Choroid plexus epithelial cell (primary cell): Measurements from ENCODE around the gene PUS10.

ENCODE experiments used
- DNase-seq: peaks from one replicate; pipeline ENCODE4 v3.0.0-alpha.2; 2010; ENCODE audit warnings: low read depth
- H3K4me3 ChIP-seq: 2 replicates; pipeline ENCODE4 v1.5.1; 2011; ENCODE audit warnings: low read depth, mild to moderate bottlenecking, control low read depth, low read length, moderate library complexity
- TF ChIP-seq, protein P1 (sequence below): conservative IDR thresholded peaks from 2 replicates; pipeline ENCODE4 v1.5.1; 2011; ENCODE audit warnings: low read depth, mild to moderate bottlenecking, control low read depth, inconsistent platforms, low read length, moderate library complexity

PUS10 gene

GRCh38 chr2:60961457-60961856, 56.6 kb downstream of the PUS10 start:
- H3K4me3 ChIP-seq: no peak overlapping the region
- peak; percentile 67 for DNase-seq
- TF ChIP-seq, protein P1, sequence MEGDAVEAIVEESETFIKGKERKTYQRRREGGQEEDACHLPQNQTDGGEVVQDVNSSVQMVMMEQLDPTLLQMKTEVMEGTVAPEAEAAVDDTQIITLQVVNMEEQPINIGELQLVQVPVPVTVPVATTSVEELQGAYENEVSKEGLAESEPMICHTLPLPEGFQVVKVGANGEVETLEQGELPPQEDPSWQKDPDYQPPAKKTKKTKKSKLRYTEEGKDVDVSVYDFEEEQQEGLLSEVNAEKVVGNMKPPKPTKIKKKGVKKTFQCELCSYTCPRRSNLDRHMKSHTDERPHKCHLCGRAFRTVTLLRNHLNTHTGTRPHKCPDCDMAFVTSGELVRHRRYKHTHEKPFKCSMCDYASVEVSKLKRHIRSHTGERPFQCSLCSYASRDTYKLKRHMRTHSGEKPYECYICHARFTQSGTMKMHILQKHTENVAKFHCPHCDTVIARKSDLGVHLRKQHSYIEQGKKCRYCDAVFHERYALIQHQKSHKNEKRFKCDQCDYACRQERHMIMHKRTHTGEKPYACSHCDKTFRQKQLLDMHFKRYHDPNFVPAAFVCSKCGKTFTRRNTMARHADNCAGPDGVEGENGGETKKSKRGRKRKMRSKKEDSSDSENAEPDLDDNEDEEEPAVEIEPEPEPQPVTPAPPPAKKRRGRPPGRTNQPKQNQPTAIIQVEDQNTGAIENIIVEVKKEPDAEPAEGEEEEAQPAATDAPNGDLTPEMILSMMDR: no peak

- H3K4me3 ChIP-seq: no peak overlapping the region
- TF ChIP-seq, protein P1: no peak
- DNase-seq: no peak
These were observed 57.3 kb downstream of the PUS10 start for GRCh38 chr2:60960706-60961105.

GRCh38 chr2:60959501-60959900, 58.6 kb downstream of the PUS10 start:
- TF ChIP-seq, protein P1: no peak
- no peak for DNase-seq
- no peak overlapping the region for H3K4me3 ChIP-seq

GRCh38 chr2:60958800-60959199, 59.3 kb downstream of the PUS10 start:
- TF ChIP-seq, protein P1: no peak
- no peak overlapping the region for H3K4me3 ChIP-seq
- DNase-seq: peak; percentile 77

- H3K4me3 ChIP-seq: no peak overlapping the region
- no peak for DNase-seq
- TF ChIP-seq, protein P1: no peak
These were observed 59.7 kb downstream of the PUS10 start for GRCh38 chr2:60958361-60958760.

GRCh38 chr2:60957643-60958042, 60.4 kb downstream of the PUS10 start:
- DNase-seq: no peak
- TF ChIP-seq, protein P1: no peak
- no peak overlapping the region for H3K4me3 ChIP-seq

- H3K4me3 ChIP-seq: no peak overlapping the region
- TF ChIP-seq, protein P1: no peak
- no peak for DNase-seq
These were observed 60.8 kb downstream of the PUS10 start for GRCh38 chr2:60957224-60957623.
